ENCODE measurements around the gene TTN. TPM values are rescaled to one million over a fixed set of nuclear protein-coding genes. Genes with fewer than 3 reads are reported as not detected.

Gene TTN
- 146 and 150 TPM in 2 replicates for total RNA-seq (2013; cell fraction: nucleolus; rRNA removed)
- 5.0 and 6.6 TPM in 2 replicates for total RNA-seq (2014; rRNA removed)
- 8.2 and 9.5 TPM in 2 replicates for total RNA-seq (2014; rRNA removed; fragmentation: Illumina TruSeq; extraction: Trizol)
- total RNA-seq (2021), result 7.5 and 9.0 TPM in 2 replicates
- polyA plus RNA-seq (2011; ENCODE audit: low read depth), result 1.2 TPM
- polyA plus RNA-seq (2011; rRNA removed), result 1.8 and 2.2 TPM in 2 replicates
- 0.76 and 0.82 TPM in 2 replicates for polyA plus RNA-seq (2011; cell fraction: cytosol; rRNA removed)
- polyA plus RNA-seq (2011; cell fraction: nucleus; rRNA removed), result 14.9 and 15.2 TPM in 2 replicates
- polyA plus RNA-seq (2012), result 0.73 and 1.2 TPM in 2 replicates
- polyA plus RNA-seq (2014; fragmentation: Illumina TruSeq; extraction: Trizol), result 1.6 and 4.9 TPM in 2 replicates
- polyA plus RNA-seq (2014; fragmentation: Nextera tagmentation; extraction: Ambion mirVana), result 1 to 10 TPM in 1 of 2 experiments, under 1 TPM in 1; 0.15 to 1.4 TPM
- polyA plus RNA-seq (2014; rRNA removed), result 1.3 and 2.9 TPM in 2 replicates
- polyA plus RNA-seq (2016; fragmentation: Nextera tagmentation; extraction: Ambion mirVana), result 1 to 10 TPM; 1.7 to 3.8 TPM
- polyA minus RNA-seq (2011; rRNA and poly(A)+ RNA removed), result 76.5 and 87.9 TPM in 2 replicates
- 6.0 and 6.7 TPM in 2 replicates for polyA minus RNA-seq (2011; cell fraction: cytosol; rRNA and poly(A)+ RNA removed)
- polyA minus RNA-seq (2011; cell fraction: nucleus; rRNA and poly(A)+ RNA removed), result 89.9 and 106 TPM in 2 replicates
- Bru-seq, nascent RNA, result percentile 54 among the genes with signal in this experiment
- percentile 69 among the genes with signal in this experiment for BruChase-seq, experiment 1, labeled RNA remaining after a 6-hour chase
- percentile 66 among the genes with signal in this experiment for BruChase-seq, experiment 2, labeled RNA remaining after a 2-hour chase
- long read RNA-seq, experiment 1, partial matches to known transcripts, result 0 of 1 reads
- long read RNA-seq, experiment 1, other reads (novel, unspliced or antisense), result 1 of 1 reads
- long read RNA-seq, experiment 2, partial matches to known transcripts, result 16 of 30 reads
- long read RNA-seq, experiment 2, other reads (novel, unspliced or antisense), result 14 of 30 reads

- Histone ChIP-seq H3K9ac (ENCODE audit: control insufficient read depth, insufficient read depth, low read length) (no peak within 1 kb of the TSS), H3K79me2 (ENCODE audit: control insufficient read depth, insufficient read depth, low read length) (no peaks in the 10 kb centered on the region), H3K27me3 (replicated peaks in 1 of 2; ENCODE audit: control insufficient read depth in 2 of 2, insufficient read depth in 2 of 2, low read length in 1 of 2) (no peaks in the 10 kb centered on the region), H4K20me1 (ENCODE audit: control insufficient read depth, insufficient read depth) (no peaks in the 10 kb centered on the region), H2AFZ (ENCODE audit: control insufficient read depth, low read depth, low read length) (no peak within 1 kb of the TSS), H3K4me2 (ENCODE audit: control insufficient read depth, insufficient read depth) (no peak within 1 kb of the TSS), H3K4me1 (ENCODE audit: control insufficient read depth, insufficient read depth, low read length) (no peaks in the 10 kb centered on the region), H3K4me3 (no peak within 1 kb of the TSS), H3K36me3 (ENCODE audit: control insufficient read depth in 2 of 2, insufficient read depth in 2 of 2, low read length in 1 of 2) (no peaks in the 10 kb centered on the region), H3K9me3 (replicated peaks; ENCODE audit: control insufficient read depth, insufficient read depth, low read length) (no peaks in the 10 kb centered on the region), H3K27ac (ENCODE audit: control insufficient read depth, insufficient read depth) (no peak within 1 kb of the TSS)
- WGBS (ENCODE audit: insufficient coverage, insufficient replicate concordance, low lambda C conversion rate, missing lambda C conversion rate), result 50% methylated on average over 10 of the region's 10 CpGs
- TF ChIP-seq YBX1 (IDR thresholded peaks at IDR 0.05) (no peak), PKNOX1 (IDR thresholded peaks at IDR 0.05) (peak; percentile 28)
- RAD21 ChIA-PET (ENCODE audit: unreplicated experiment), result interaction anchor here (1.0 to 1.1 kb wide), 2 partner anchors 12 to 213 kb away, joined by 3 read pairs; no protein-coding TSS in a partner anchor
- POLR2A ChIA-PET, result no interaction called here
- no peak for FAIRE-seq
- intact Hi-C loops (cut with micrococcal nuclease; ENCODE audit: unreplicated experiment), result no loop called here
- no peak for DNase-seq (ENCODE audit: low read depth, low spot score)
- ATAC-seq, result no peak
- SMC1A ChIA-PET (ENCODE audit: uncharacterized antibody, unreplicated experiment), result interaction anchor here (1.0 to 1.2 kb wide), 4 partner anchors 11 to 322 kb away, joined by 3 to 6 read pairs (median 4); no protein-coding TSS in a partner anchor
- CTCF ChIA-PET, result interaction anchor here (1.4 to 2.2 kb wide), 6 partner anchors 10 to 322 kb away, joined by 3 to 9 read pairs (median 6); no protein-coding TSS in a partner anchor
- BruUV-seq (replicated peaks), result no TSS peak
- in situ Hi-C loops (cut with MboI), result no loop called here
Measured at GRCh38 chr2:178807227-178808008, at the start of gene TTN. TSS of gene TTN (minus strand) at chr2:178807423. CDS start at chr2:178804642, 2,781 bp downstream.

Measured in GM12878 (cell line).